ENCODE results near the gene ZNF850. TPM values are rescaled to one million over a fixed set of nuclear protein-coding genes. Genes with fewer than 3 reads are reported as not detected.

ZNF850 gene
- total RNA-seq, 2 experiments from 2014 or later, result 7.4 to 9.3 TPM

DNA sequence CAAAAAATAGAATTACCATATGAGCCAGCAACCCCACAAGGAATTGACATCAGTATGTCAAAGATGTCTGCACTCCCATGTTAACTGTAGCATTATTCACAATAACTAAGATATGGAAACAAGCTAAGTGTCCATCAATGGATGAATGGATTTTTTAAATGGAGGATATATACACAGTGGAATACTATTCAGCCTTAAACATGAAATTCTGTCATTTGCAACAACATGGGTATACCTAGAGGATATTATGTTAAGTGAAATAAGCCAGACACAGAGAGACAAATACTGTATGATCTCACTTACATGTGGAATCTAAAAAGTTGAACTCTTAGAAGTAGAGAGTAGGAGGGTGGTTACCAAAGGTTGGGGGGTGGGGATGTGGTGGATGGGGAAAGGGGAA, 93.2 kb downstream of the ZNF850 start:
- Mint-ChIP-seq H3K36me3 (ENCODE audit: low read depth) (peaks cover 50% of the 10 kb centered on the region), H3K27ac (no peak overlapping the region), H3K4me3 (no peak overlapping the region), H3K27me3 (no peaks in the 10 kb centered on the region), H3K9me3 (peaks cover 37% of the 10 kb centered on the region), H3K4me1 (no peaks in the 10 kb centered on the region)
- no peak for DNase-seq
- POLR2A ChIA-PET, result no interaction called here
- CTCF ChIA-PET, result interaction anchor here (0.6 to 1.5 kb wide), 2 partner anchors 15 to 96 kb away, joined by 3 read pairs; no protein-coding TSS in a partner anchor

DNA sequence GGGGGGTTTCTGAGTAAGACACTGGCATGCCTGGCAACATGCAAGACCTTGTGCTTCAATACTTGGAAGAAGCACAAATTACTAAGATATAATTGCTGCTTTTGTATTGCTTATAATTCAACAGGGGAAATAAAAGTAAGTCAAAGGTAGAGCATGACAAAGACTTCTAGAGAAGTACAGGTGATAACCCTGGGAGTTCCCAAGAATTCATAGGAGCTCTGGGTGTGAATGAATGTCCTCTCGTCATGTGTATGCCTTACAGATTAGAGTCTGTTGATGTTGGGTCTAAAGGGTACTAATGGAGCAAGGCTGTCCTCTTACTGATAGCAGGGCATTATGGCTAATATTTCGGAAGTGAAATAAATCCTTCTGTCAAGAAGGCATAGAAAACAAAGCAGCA, 98.4 kb downstream of the ZNF850 start:
- H3K4me3 Mint-ChIP-seq, result no peak overlapping the region
- no peaks in the 10 kb centered on the region for H3K27me3 Mint-ChIP-seq
- no peak for DNase-seq
- ChIA-PET POLR2A (no interaction called here), CTCF (no interaction called here)
- no peak overlapping the region for H3K27ac Mint-ChIP-seq
- no peaks in the 10 kb centered on the region for H3K4me1 Mint-ChIP-seq
- H3K9me3 Mint-ChIP-seq, result peaks cover 34% of the 10 kb centered on the region
- peaks cover 40% of the 10 kb centered on the region for H3K36me3 Mint-ChIP-seq (ENCODE audit: low read depth)

DNA sequence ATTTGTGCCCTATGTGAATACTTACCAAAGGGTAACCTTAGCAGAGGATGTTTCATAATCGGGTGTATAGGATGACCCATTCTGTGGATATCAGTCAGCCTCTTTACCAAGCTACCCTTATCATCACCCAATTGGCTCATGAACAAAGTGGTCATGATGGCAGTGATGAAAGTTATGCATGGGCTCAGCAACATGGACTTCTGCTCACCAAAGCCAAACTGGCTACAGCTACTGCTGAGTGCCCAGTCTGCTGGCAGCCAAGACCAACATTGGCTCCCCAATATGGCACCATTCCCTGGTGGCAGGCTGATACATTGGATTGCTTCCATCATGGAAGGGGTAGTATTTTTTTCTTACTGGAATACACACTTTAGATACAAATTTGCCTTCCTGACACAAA, 100.2 kb downstream of the ZNF850 start:
- ChIA-PET CTCF (no interaction called here), POLR2A (no interaction called here)
- DNase-seq, result no peak
- Mint-ChIP-seq H3K27me3 (no peaks in the 10 kb centered on the region), H3K4me3 (no peak overlapping the region), H3K4me1 (peaks cover 6% of the 10 kb centered on the region), H3K27ac (no peak overlapping the region), H3K9me3 (peaks cover 34% of the 10 kb centered on the region), H3K36me3 (ENCODE audit: low read depth) (peaks cover 31% of the 10 kb centered on the region)

DNA sequence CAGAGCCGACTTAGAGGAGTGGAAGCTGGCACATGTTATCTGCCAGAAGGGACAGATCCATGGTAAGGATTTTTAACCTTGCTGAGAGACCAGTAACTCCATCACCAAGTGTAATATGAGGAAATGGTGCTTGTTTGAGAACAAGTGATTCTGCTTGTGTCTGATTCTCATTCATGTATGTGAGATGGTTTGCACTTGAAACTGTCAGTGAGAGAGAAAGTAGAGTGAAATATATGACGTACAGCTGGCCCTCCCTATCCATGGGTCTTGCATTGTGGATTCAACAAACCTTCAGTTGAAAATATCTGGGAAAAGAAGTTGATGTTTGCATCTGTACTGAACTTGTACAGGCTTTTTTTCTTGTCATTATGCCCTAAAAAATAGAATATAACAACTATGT, 104.0 kb downstream of the ZNF850 start:
- no peaks in the 10 kb centered on the region for H3K27me3 Mint-ChIP-seq
- peaks cover 26% of the 10 kb centered on the region for H3K4me1 Mint-ChIP-seq
- no peak overlapping the region for H3K27ac Mint-ChIP-seq
- CTCF ChIA-PET, result no interaction called here
- peaks cover 38% of the 10 kb centered on the region for H3K9me3 Mint-ChIP-seq
- POLR2A ChIA-PET, result no interaction called here
- DNase-seq, result no peak
- peaks cover 55% of the 10 kb centered on the region for H3K36me3 Mint-ChIP-seq (ENCODE audit: low read depth)
- peak overlapping the region; percentile 43 for H3K4me3 Mint-ChIP-seq

DNA sequence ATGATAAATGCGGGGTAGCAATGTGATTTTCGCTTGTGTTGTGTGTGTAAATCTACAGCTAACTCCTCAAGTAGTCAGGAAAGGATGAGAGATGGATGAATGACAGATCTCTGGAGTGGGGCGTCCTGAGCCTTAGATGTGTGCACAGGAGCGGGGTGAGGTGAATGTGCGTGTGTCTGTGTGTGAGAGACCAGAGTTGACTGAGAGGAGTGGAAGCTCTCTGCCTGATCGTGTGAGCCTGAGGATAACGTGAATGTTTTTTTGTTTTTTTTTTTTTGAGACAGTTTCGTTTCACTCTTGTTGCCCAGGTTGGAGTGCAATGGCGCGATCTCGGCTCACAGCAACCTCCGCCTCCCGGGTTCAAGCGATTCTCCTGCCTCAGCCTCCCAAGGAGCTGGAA, 106.8 kb downstream of the ZNF850 start:
- H3K4me3 Mint-ChIP-seq, result peak overlapping the region; percentile 91
- peaks cover 26% of the 10 kb centered on the region for H3K4me1 Mint-ChIP-seq
- H3K27ac Mint-ChIP-seq, result peak overlapping the region; percentile 99
- peaks cover 48% of the 10 kb centered on the region for H3K36me3 Mint-ChIP-seq (ENCODE audit: low read depth)
- peaks cover 37% of the 10 kb centered on the region for H3K9me3 Mint-ChIP-seq
- POLR2A ChIA-PET, result no interaction called here
- DNase-seq, result no peak
- CTCF ChIA-PET, result interaction anchor here (0.6 to 0.7 kb wide), 2 partner anchors 18 to 503 kb away, joined by 3 read pairs; no protein-coding TSS in a partner anchor
- H3K27me3 Mint-ChIP-seq, result no peaks in the 10 kb centered on the region

Other genes starting within 250 kb of the ZNF850 start
- 10 to 100 TPM; 10.6 to 13.7 TPM for gene ZNF260, start 244.5 kb downstream of the ZNF850 start, total RNA-seq
- 10 to 100 TPM; 14.0 to 14.7 TPM for gene ZNF529, start 199.5 kb downstream of the ZNF850 start, total RNA-seq
- 10 to 100 TPM; 13.4 to 13.8 TPM for gene ZNF382, start 167.5 kb downstream of the ZNF850 start, total RNA-seq
- 1 to 10 TPM; 7.4 to 9.8 TPM for gene ZNF461, start 106.0 kb downstream of the ZNF850 start, total RNA-seq
- gene ZNF567, start 85.2 kb downstream of the ZNF850 start, total RNA-seq, result 10 to 100 TPM; 10.8 to 12.1 TPM
- 1 to 10 TPM; 8.0 to 9.1 TPM for gene ZNF790, start 65.6 kb upstream of the ZNF850 start, total RNA-seq
- 1 to 10 TPM; 6.0 to 6.7 TPM for gene ZNF345, start 78.1 kb upstream of the ZNF850 start, total RNA-seq
- 1 to 10 TPM; 7.3 to 7.6 TPM for gene ZNF829, start 143.5 kb upstream of the ZNF850 start, total RNA-seq
- gene ZNF568, start 143.5 kb upstream of the ZNF850 start, total RNA-seq, result 1 to 10 TPM; 6.2 to 6.8 TPM

Data from activated CD4-positive, alpha-beta T cell treated with anti-CD3 and anti-CD28 coated beads, Interleukin-2, amount 10 ng/mL, durations not matched to agents 7 days and 5 days (primary cell).